GM21447 (cell line): ENCODE results near the gene HSF2BP.
"Not testable (repeated sequence)": the region's sequence is repeated elsewhere in the genome, so short reads cannot be mapped to it uniquely, and the experiment has no call there.

Source experiments
- ATAC-seq: cut with Tn5 transposase; IDR thresholded peaks from one replicate; pipeline ENCODE4 v1.9.1; 2021; ENCODE audit not compliant: unreplicated experiment

HSF2BP gene

GRCh38 chr21:43479197-43479596 lies 180.1 kb downstream of the HSF2BP start:
- ATAC-seq = not testable (repeated sequence)
